ENCODE measurements around the gene PDXP. TPM values are rescaled to one million over a fixed set of nuclear protein-coding genes. Genes with fewer than 3 reads are reported as not detected.

PDXP gene
- total RNA-seq, 1 donor from 2014 or later: 6.1 TPM

DNA sequence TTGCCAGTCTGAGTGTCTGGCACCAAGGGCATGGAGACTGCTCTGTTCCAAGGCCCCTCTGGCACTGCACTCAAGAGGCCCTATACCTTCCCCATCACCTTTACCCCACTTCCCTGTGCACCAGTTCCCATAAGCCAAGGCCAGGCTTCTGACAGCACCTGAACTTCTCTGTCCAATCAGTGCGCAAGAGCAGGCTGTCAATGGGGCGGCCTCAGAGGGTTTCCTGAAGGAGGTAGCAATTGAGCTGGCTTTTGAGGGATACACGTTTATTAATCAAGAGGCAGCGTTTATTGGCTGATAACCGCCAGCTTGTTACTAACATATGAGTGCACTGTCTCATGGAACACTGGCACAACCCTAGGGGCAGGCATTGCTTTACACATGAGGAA lies 17.0 kb upstream of the PDXP start:
- Histone ChIP-seq H3K36me3 (no peaks in the 10 kb centered on the region), H3K9me3 (no peaks in the 10 kb centered on the region), H3K27ac (no peak overlapping the region), H3K27me3 (no peaks in the 10 kb centered on the region), H3K4me1 (peaks cover 32% of the 10 kb centered on the region), H3K4me3 (no peak overlapping the region)
- ATAC-seq (no peak), DNase-seq (no peak)
- intact Hi-C loops (cut with DNase I): loop anchor here (10.0 kb wide), 1 partner anchor 143 kb away; no protein-coding TSS in a partner anchor
- TF ChIP-seq CTCF (IDR thresholded peaks at IDR 0.05): no peak

GRCh38 chr22:37643225-37643847 lies 15.2 kb upstream of the PDXP start:
- intact Hi-C loops (cut with DNase I): loop anchor here (10.0 kb wide), 1 partner anchor 141 kb away; no protein-coding TSS in a partner anchor
- Histone ChIP-seq H3K36me3 (peaks cover 4% of the 10 kb centered on the region), H3K4me1 (peaks cover 19% of the 10 kb centered on the region), H3K27me3 (no peaks in the 10 kb centered on the region), H3K9me3 (no peaks in the 10 kb centered on the region), H3K4me3 (no peak overlapping the region), H3K27ac (no peak overlapping the region)
- ATAC-seq: peak; percentile 83
- peak; percentile 95 for TF ChIP-seq CTCF (IDR thresholded peaks at IDR 0.05)
- DNase-seq: peak; percentile 90

DNA sequence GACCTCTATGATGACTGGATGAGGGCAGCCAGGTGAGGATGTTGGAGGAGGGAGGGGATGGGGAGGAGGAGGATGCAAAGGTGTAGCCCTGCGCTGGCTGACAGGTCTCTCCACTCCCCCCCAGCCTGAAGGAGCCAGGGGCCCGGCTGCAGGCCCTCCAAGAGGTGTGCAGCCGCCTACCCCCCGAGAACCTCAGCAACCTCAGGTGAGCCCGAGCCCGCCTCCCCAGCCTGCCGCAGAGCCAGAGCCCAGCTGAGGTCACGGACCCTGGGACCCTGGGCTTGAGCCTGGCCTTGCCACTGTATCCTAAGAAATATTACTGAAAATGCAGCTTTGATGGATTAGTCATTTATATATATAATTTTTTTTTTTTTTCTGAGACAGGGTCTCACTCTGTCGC lies 11.2 kb upstream of the PDXP start:
- no peaks in the 10 kb centered on the region for H3K27me3 ChIP-seq
- no peak for TF ChIP-seq CTCF (IDR thresholded peaks at IDR 0.05)
- ATAC-seq (no peak), DNase-seq (no peak)
- peaks cover 31% of the 10 kb centered on the region for H3K36me3 ChIP-seq
- no peak overlapping the region for H3K27ac ChIP-seq
- H3K4me3 ChIP-seq: no peak overlapping the region
- intact Hi-C loops (cut with DNase I): loop anchor here (10.0 kb wide), 1 partner anchor 137 kb away; no protein-coding TSS in a partner anchor
- no peaks in the 10 kb centered on the region for H3K9me3 ChIP-seq
- no peaks in the 10 kb centered on the region for H3K4me1 ChIP-seq

DNA sequence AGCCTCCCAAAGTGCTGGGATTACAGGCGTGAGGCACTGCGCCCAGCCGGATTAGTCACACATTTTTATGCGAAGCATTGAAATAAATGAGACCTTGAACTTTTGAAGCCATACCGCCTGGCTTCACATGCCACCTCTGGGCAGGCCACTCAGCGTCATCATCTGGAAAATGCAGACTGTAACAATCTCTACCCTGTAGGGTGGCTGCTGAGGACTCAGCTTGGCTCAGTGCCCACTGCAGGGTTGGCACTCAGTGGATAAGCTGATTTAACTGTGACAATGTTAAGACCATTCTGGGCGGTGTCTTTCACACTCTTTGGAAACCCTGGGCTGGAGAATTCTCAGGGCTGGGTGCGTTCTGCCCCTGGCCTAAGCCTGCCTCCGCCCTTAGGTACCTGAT lies 10.6 kb upstream of the PDXP start:
- Histone ChIP-seq H3K36me3 (peaks cover 37% of the 10 kb centered on the region), H3K27me3 (no peaks in the 10 kb centered on the region), H3K9me3 (no peaks in the 10 kb centered on the region), H3K27ac (no peak overlapping the region), H3K4me1 (no peaks in the 10 kb centered on the region), H3K4me3 (no peak overlapping the region)
- no peak for TF ChIP-seq CTCF (IDR thresholded peaks at IDR 0.05)
- intact Hi-C loops (cut with DNase I): loop anchor here (10.0 kb wide), 1 partner anchor 137 kb away; no protein-coding TSS in a partner anchor
- no peak for ATAC-seq
- DNase-seq: no peak

- DNase-seq: no peak
- Histone ChIP-seq H3K4me3 (no peak overlapping the region), H3K27me3 (no peaks in the 10 kb centered on the region), H3K36me3 (peaks cover 49% of the 10 kb centered on the region), H3K9me3 (no peaks in the 10 kb centered on the region), H3K4me1 (no peaks in the 10 kb centered on the region), H3K27ac (no peak overlapping the region)
- no peak for ATAC-seq
- TF ChIP-seq CTCF (IDR thresholded peaks at IDR 0.05): no peak
- intact Hi-C loops (cut with DNase I): no loop called here
Observed at GRCh38 chr22:37650463-37651136, 7.9 kb upstream of the PDXP start.

Measured in upper lobe of right lung (tissue), 1 donor.